ENCODE measurements around the gene VEGFB. TPM values are rescaled to one million over a fixed set of nuclear protein-coding genes. Genes with fewer than 3 reads are reported as not detected.

Gene VEGFB, protein sequence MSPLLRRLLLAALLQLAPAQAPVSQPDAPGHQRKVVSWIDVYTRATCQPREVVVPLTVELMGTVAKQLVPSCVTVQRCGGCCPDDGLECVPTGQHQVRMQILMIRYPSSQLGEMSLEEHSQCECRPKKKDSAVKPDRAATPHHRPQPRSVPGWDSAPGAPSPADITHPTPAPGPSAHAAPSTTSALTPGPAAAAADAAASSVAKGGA
- total RNA-seq (100 to 1,000 TPM; 107 to 132 TPM), polyA plus RNA-seq (ENCODE audit: insufficient read length in 6 of 6) (100 to 1,000 TPM in 1 of 6 donors, 10 to 100 TPM in 5; 72.9 to 111 (median 81.7) TPM)
- long read RNA-seq, donor 1, transcript VEGFB-202 (7 exons, 979 nt) = minor isoform, 6 of 39 reads
- long read RNA-seq, donor 1, transcript VEGFB-201 (7 exons, 1,380 nt) = major isoform, 33 of 39 reads
- long read RNA-seq, donor 1, partial matches to known transcripts = 0 of 39 reads
- long read RNA-seq, donor 1, other reads (novel, unspliced or antisense) = 0 of 39 reads
- long read RNA-seq, donor 2, transcript VEGFB-202 (7 exons, 979 nt) = minor isoform, 5 of 40 reads
- long read RNA-seq, donor 2, transcript VEGFB-201 (7 exons, 1,380 nt) = major isoform, 15 of 40 reads
- long read RNA-seq, donor 2, partial matches to known transcripts = 19 of 40 reads
- long read RNA-seq, donor 2, other reads (novel, unspliced or antisense) = 0 of 40 reads
- long read RNA-seq, donor 3, transcript VEGFB-201 (7 exons, 1,380 nt) = major isoform, 22 of 28 reads
- long read RNA-seq, donor 3, transcript VEGFB-202 (7 exons, 979 nt) = minor isoform, 6 of 28 reads
- long read RNA-seq, donor 3, partial matches to known transcripts = 0 of 28 reads
- long read RNA-seq, donor 3, other reads (novel, unspliced or antisense) = 0 of 28 reads
- long read RNA-seq, donor 4, partial matches to known transcripts = 11 of 16 reads
- long read RNA-seq, donor 4, other reads (novel, unspliced or antisense) = 0 of 16 reads
- long read RNA-seq, donor 5, transcript VEGFB-202 (7 exons, 979 nt) = minor isoform, 8 of 28 reads
- long read RNA-seq, donor 5, transcript VEGFB-201 (7 exons, 1,380 nt) = major isoform, 18 of 28 reads
- long read RNA-seq, donor 5, partial matches to known transcripts = 0 of 28 reads
- long read RNA-seq, donor 5, other reads (novel, unspliced or antisense) = 0 of 28 reads
- long read RNA-seq, donor 6, transcript VEGFB-201 (7 exons, 1,380 nt) = major isoform, 18 of 29 reads
- long read RNA-seq, donor 6, partial matches to known transcripts = 7 of 29 reads
- long read RNA-seq, donor 6, other reads (novel, unspliced or antisense) = 0 of 29 reads
- long read RNA-seq, donor 7, transcript VEGFB-201 (7 exons, 1,380 nt) = major isoform, 6 of 10 reads
- long read RNA-seq, donor 7, partial matches to known transcripts = 0 of 10 reads
- long read RNA-seq, donor 7, other reads (novel, unspliced or antisense) = 0 of 10 reads
- long read RNA-seq, donor 8, transcript VEGFB-201 (7 exons, 1,380 nt) = major isoform, 11 of 16 reads
- long read RNA-seq, donor 8, partial matches to known transcripts = 0 of 16 reads
- long read RNA-seq, donor 8, other reads (novel, unspliced or antisense) = 0 of 16 reads
- long read RNA-seq, donor 9, partial matches to known transcripts = 0 of 1 reads
- long read RNA-seq, donor 9, other reads (novel, unspliced or antisense) = 0 of 1 reads
- long read RNA-seq, donor 10, partial matches to known transcripts = 9 of 14 reads
- long read RNA-seq, donor 10, other reads (novel, unspliced or antisense) = 1 of 14 reads
- long read RNA-seq, donor 11, transcript VEGFB-202 (7 exons, 979 nt) = minor isoform, 26 of 143 reads
- long read RNA-seq, donor 11, transcript VEGFB-201 (7 exons, 1,380 nt) = major isoform, 68 of 143 reads
- long read RNA-seq, donor 11, partial matches to known transcripts = 43 of 143 reads
- long read RNA-seq, donor 11, other reads (novel, unspliced or antisense) = 5 of 143 reads
- long read RNA-seq, donor 12, transcript VEGFB-201 (7 exons, 1,380 nt) = major isoform, 18 of 29 reads
- long read RNA-seq, donor 12, transcript VEGFB-202 (7 exons, 979 nt) = minor isoform, 5 of 29 reads
- long read RNA-seq, donor 12, partial matches to known transcripts = 6 of 29 reads
- long read RNA-seq, donor 12, other reads (novel, unspliced or antisense) = 0 of 29 reads

DNA sequence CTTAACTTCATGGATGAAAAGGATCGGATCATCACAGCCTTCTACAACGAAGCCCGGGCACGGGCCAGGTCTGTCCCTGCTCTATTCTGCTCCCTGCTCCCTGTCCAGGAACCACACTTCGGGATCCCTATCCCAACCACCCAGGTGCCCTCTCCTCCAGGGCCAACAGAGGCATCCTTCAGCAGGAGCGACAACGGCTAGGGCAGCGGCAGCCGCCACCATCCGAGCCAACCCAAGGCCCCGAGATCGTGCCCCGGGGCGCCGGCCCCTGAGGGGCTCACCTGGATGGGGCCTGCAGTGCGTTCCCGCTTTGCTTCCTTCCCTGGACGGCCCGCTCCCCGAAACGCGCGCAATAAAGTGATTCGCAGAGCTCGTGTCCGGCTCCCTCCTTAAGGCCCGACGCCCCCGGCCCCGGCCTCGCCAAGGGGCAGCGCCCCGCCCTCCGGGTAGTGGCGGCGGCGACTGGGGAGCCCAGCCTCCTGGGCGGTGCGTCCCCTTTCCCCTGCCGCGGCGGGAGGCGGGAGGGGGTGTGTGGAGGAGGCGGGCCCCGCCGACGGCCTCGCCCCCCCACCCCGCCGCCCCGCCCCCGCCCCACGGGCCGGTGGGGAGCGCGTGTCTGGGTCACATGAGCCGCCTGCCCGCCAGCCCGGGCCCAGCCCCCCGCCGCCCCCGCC is at the start of gene VEGFB:
Gene VEGFB (plus strand): TSS at position 672 of the 674 bp plus-strand sequence. CDS start 250 bp downstream, outside the sequence.
- ATAC-seq = peak; percentile 68

DNA sequence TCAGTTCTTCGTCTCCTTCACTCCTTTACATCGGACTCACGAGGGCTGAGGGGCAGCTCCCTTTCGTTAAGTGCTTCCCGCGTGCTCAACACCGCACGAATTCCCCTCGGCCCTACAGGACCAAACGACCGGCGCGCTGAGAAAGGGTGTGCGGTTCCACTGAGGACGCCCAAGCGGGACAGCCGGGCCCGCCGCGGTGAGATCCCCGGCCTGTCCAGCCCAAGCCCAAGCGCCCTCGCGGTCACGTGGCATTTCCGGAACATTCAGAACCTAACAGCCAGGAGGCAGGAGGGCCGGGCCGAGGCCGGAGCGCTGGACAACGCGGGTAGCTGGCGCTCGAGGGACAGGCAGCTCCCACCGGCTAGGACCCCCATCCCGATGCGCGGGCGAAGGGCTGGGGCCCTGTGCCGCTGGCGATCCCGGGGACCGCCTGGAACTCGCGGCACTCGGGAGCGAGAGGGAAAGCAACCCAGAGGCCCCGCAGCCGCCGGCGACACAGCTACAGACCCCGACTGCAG is 49.1 kb upstream of the VEGFB start:
- Histone ChIP-seq H3K27ac (peak overlapping the region; percentile 96 to 100), H3K4me3 (peak overlapping the region; percentile 56 to 70), H3K27me3 (no peaks in the 10 kb centered on the region), H3K36me3 (peaks cover 0 to 5% of the 10 kb centered on the region in 2 donors), H3K4me1 (peaks cover 14 to 45% of the 10 kb centered on the region in 2 donors), H3K9me3 (no peaks in the 10 kb centered on the region)
- TF ChIP-seq, protein P1, sequence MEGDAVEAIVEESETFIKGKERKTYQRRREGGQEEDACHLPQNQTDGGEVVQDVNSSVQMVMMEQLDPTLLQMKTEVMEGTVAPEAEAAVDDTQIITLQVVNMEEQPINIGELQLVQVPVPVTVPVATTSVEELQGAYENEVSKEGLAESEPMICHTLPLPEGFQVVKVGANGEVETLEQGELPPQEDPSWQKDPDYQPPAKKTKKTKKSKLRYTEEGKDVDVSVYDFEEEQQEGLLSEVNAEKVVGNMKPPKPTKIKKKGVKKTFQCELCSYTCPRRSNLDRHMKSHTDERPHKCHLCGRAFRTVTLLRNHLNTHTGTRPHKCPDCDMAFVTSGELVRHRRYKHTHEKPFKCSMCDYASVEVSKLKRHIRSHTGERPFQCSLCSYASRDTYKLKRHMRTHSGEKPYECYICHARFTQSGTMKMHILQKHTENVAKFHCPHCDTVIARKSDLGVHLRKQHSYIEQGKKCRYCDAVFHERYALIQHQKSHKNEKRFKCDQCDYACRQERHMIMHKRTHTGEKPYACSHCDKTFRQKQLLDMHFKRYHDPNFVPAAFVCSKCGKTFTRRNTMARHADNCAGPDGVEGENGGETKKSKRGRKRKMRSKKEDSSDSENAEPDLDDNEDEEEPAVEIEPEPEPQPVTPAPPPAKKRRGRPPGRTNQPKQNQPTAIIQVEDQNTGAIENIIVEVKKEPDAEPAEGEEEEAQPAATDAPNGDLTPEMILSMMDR (IDR thresholded peaks at IDR 0.05) = no peak
- intact Hi-C loops (cut with DNase I) = no loop called here
- DNase-seq (peak in 3 of 4 donors; percentile 84 to 95 (median 89)), ATAC-seq (peak; percentile 60)

More for the DNA sequence above, at the start of gene VEGFB:
- DNase-seq = peak in 3 of 4 donors; percentile 73 to 93 (median 84)
- peaks cover 22 to 78% of the 10 kb centered on the region in 2 donors for H3K4me1 ChIP-seq
- H3K27me3 ChIP-seq = peaks cover 0 to 4% of the 10 kb centered on the region in 2 donors
- TF ChIP-seq, protein P1 (IDR thresholded peaks at IDR 0.05) = no peak
- no peaks in the 10 kb centered on the region for H3K9me3 ChIP-seq
- H3K36me3 ChIP-seq = peaks cover 0 to 14% of the 10 kb centered on the region in 2 donors
- peak within 1 kb of the TSS; percentile 65 to 76 for H3K4me3 ChIP-seq
- H3K27ac ChIP-seq = peak within 1 kb of the TSS; percentile 64 to 65
- intact Hi-C loops (cut with DNase I) = no loop called here

DNA sequence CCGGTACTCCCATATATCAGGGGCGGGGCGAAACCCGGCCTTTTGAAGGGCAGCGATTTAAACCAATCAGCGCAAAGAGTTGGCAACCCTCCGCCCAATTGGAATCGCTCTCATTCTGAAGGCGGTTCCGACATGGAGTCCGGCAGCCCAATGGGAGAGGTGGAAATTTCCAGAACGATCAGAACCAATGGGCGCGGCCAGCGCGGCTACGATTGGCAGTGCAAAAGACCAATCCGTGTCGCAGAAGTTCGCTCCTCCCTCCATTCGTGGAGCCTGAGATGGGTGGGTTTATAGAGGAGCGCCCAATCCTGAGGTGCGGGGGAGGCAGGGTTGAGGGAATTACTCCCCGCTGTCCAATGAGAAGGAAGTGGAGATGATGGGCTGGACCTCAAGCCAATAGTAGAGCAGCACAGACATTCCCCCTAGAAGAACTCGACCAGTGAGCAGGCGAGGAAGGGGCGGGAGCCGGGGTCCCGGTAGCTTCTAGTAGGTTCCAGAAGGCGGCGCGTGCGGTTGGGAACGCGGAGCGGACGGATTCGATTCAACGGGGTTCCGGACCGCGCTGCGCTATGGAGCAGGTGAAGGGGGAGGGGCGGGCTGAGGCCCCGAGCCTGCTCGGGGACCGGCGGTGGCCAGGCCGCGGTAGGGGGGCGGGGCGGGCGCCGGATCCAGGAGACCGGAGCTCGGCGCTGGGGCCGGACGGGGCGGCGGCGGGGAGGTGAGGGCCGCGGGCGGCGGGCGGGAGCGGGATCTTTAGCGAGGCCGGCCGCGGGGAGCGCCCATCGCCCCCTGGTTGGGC is 48.5 kb upstream of the VEGFB start, which contains the start of gene STIP1:
Gene STIP1 (plus strand): TSS at position 479 of the 799 bp plus-strand sequence. CDS start 91 bp downstream, at position 570.
- intact Hi-C loops (cut with DNase I) = no loop called here
- ATAC-seq = peak; percentile 86

More for the DNA sequence above, 48.5 kb upstream of the VEGFB start, which contains the start of gene STIP1:
- no peaks in the 10 kb centered on the region for H3K27me3 ChIP-seq
- no peaks in the 10 kb centered on the region for H3K9me3 ChIP-seq
- peaks cover 14 to 42% of the 10 kb centered on the region in 2 donors for H3K4me1 ChIP-seq
- TF ChIP-seq, protein P1 (IDR thresholded peaks at IDR 0.05) = peak in 1 of 2 donors; percentile 48
- H3K27ac ChIP-seq = peak within 1 kb of the TSS; percentile 96 to 100
- H3K4me3 ChIP-seq = peak within 1 kb of the TSS; percentile 56 to 70
- DNase-seq = peak; percentile 98 to 100 (median 100)
- H3K36me3 ChIP-seq = peaks cover 0 to 5% of the 10 kb centered on the region in 2 donors
